Tibial nerve (tissue), 4 donors: ENCODE results near the gene DNAJB6. TPM values are rescaled to one million over a fixed set of nuclear protein-coding genes. Genes with fewer than 3 reads are reported as not detected.

Experiments used
- DNase-seq, 2 donors: peaks; one replicate each; pipeline ENCODE4 v3.0.0-alpha.2; 2019; ENCODE audit warnings: low spot score in 2 of 2
- H3K27ac ChIP-seq, 4 donors: fragments of 200-600 bp; sonication (generic) in 3 of 4; one replicate each; pipeline ENCODE4 v1.5.1; 2017 to 2019; ENCODE audit warnings: mild to moderate bottlenecking in 1 of 4
- H3K27me3 ChIP-seq, 2 donors: fragments of 200-600 bp; sonication (generic) in 1 of 2; one replicate each; pipeline versions ENCODE4 v1.5.1 to v1.6.0; 2017 to 2019
- H3K36me3 ChIP-seq, 3 donors: fragments of 200-600 bp; sonication (generic); one replicate each; pipeline ENCODE4 v1.5.1; 2018 to 2019
- H3K4me1 ChIP-seq, 4 donors: fragments of 200-600 bp; sonication (generic) in 3 of 4; one replicate each; pipeline ENCODE4 v1.5.1; 2017 to 2019
- H3K4me3 ChIP-seq, 4 donors: fragments of 200-600 bp; sonication (generic) in 3 of 4; one replicate each; pipeline ENCODE4 v1.5.1; 2017 to 2019; ENCODE audit warnings: mild to moderate bottlenecking in 1 of 4, moderate library complexity in 1 of 4
- H3K9me3 ChIP-seq, 4 donors: fragments of 200-600 bp; sonication (generic) in 3 of 4; one replicate each; pipeline ENCODE4 v1.5.1; 2017 to 2019
- EP300 ChIP-seq, 2 donors: sonication (generic); formaldehyde crosslinking; IDR thresholded peaks; one replicate each; pipeline ENCODE4 v1.6.1; 2017; ENCODE audit warnings: antibody characterized with exemption in 2 of 2, mild to moderate bottlenecking in 1 of 2
- POLR2A ChIP-seq, 2 donors: fragments of 450-650 bp; IDR thresholded peaks; one replicate each; pipeline ENCODE4 v1.6.1; 2017; ENCODE audit warnings: antibody characterized with exemption in 2 of 2, mild to moderate bottlenecking in 2 of 2, moderate library complexity in 2 of 2
- WGBS, 2 donors: methylation state at CpG; one replicate each; pipeline ENCODE4 v1.1.5; 2018; 5-methylcytosine and 5-hydroxymethylcytosine counted together
- total RNA-seq, 4 donors: library from RNA; depleted of rRNA; stranded (reverse); fragments of >200 nt; gene quantifications; one replicate each; pipeline ENCODE4 v1.1.0, GENCODE V29; 2016
- TF ChIP-seq, protein P1 (sequence below), 5 experiments: fragments of 200-600 bp in 3 of 5; fragments of 450-650 bp in 2 of 5; sonication (generic) in 3 of 5; IDR thresholded peaks; one replicate each; pipeline ENCODE4 v1.5.1; 2016 to 2019; ENCODE audit warnings: antibody characterized with exemption in 5 of 5, mild to moderate bottlenecking in 3 of 5, moderate library complexity in 2 of 5

DNAJB6 gene
- total RNA-seq, 4 donors from 2014 or later: 85.5 to 106 (median 96.9) TPM

DNA sequence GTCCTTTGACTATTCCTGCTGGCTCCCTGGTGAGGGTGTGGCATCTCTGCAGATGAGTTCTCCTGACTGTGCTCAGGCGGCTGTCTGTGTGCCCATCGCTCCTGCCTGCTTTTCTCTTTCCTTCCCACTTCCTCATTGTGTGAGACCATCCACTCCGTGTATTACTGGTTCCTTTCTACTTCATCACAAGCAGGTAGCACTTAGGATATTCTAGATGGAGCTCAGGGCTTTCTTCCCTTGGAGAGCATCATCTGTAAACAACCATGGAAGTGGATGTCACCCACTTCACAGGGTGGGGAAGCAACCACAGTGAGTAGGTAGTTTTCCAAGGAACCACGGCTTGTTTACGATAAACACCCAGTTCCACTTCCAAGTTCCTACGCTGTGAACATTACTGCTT lies 15.7 kb downstream of the DNAJB6 start:
- Histone ChIP-seq H3K9me3 (no peaks in the 10 kb centered on the region), H3K36me3 (no peaks in the 10 kb centered on the region), H3K4me1 (peaks cover 0 to 82% (median 26%) of the 10 kb centered on the region in 4 donors), H3K4me3 (no peak overlapping the region), H3K27ac (no peak overlapping the region), H3K27me3 (no peaks in the 10 kb centered on the region)
- 81 to 83% methylated on average over 6 of the region's 6 CpGs for WGBS, 2 donors
- TF ChIP-seq EP300 (IDR thresholded peaks at IDR 0.05): no peak
- no peak for DNase-seq

DNA sequence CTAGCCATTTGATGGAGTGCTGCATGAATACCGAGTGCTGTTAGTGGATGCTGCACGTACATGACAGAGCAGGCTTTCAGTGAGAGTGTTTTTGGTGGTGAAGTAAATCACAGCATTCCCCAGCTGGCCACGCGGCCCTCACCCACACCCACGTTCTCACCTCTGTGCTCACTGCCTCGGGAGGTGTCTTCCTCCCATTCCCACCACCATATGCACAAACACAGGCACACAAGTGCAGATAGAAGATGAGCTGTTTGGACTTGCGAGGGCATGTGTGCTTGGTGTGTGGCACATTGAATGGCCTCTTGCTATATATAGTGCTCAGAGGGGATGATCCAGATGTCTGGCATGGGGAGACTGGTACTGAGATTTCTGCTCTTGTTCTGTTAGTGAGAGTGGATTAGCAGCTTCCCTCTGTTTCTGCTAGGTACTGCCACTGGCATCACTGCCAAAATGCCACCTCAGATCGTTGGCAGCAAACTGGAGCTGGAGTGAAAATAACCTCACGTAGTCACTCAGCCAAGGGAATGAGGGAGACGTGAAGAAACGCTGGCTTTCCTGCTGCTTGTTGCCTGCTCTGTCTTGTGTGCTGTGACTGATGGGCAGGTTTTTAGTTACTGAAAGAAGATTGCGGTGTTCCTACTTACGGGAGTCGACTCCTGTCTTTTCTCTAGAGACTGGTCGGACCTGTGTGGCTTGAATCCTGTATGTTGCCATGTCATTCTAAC lies 19.1 kb downstream of the DNAJB6 start:
- Histone ChIP-seq H3K4me3 (no peak overlapping the region), H3K27ac (no peak overlapping the region), H3K36me3 (peaks cover 0 to 23% (median 11%) of the 10 kb centered on the region in 3 donors), H3K27me3 (no peaks in the 10 kb centered on the region), H3K9me3 (no peaks in the 10 kb centered on the region), H3K4me1 (peaks cover 0 to 65% (median 30%) of the 10 kb centered on the region in 4 donors)
- WGBS, 2 donors: 49 to 55% methylated on average over 15 of the region's 15 CpGs
- TF ChIP-seq EP300 (IDR thresholded peaks at IDR 0.05): no peak
- TF ChIP-seq, protein P1, sequence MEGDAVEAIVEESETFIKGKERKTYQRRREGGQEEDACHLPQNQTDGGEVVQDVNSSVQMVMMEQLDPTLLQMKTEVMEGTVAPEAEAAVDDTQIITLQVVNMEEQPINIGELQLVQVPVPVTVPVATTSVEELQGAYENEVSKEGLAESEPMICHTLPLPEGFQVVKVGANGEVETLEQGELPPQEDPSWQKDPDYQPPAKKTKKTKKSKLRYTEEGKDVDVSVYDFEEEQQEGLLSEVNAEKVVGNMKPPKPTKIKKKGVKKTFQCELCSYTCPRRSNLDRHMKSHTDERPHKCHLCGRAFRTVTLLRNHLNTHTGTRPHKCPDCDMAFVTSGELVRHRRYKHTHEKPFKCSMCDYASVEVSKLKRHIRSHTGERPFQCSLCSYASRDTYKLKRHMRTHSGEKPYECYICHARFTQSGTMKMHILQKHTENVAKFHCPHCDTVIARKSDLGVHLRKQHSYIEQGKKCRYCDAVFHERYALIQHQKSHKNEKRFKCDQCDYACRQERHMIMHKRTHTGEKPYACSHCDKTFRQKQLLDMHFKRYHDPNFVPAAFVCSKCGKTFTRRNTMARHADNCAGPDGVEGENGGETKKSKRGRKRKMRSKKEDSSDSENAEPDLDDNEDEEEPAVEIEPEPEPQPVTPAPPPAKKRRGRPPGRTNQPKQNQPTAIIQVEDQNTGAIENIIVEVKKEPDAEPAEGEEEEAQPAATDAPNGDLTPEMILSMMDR (IDR thresholded peaks at IDR 0.05): no peak
- no peak for TF ChIP-seq POLR2A (IDR thresholded peaks at IDR 0.05)
- no peak for DNase-seq

DNA sequence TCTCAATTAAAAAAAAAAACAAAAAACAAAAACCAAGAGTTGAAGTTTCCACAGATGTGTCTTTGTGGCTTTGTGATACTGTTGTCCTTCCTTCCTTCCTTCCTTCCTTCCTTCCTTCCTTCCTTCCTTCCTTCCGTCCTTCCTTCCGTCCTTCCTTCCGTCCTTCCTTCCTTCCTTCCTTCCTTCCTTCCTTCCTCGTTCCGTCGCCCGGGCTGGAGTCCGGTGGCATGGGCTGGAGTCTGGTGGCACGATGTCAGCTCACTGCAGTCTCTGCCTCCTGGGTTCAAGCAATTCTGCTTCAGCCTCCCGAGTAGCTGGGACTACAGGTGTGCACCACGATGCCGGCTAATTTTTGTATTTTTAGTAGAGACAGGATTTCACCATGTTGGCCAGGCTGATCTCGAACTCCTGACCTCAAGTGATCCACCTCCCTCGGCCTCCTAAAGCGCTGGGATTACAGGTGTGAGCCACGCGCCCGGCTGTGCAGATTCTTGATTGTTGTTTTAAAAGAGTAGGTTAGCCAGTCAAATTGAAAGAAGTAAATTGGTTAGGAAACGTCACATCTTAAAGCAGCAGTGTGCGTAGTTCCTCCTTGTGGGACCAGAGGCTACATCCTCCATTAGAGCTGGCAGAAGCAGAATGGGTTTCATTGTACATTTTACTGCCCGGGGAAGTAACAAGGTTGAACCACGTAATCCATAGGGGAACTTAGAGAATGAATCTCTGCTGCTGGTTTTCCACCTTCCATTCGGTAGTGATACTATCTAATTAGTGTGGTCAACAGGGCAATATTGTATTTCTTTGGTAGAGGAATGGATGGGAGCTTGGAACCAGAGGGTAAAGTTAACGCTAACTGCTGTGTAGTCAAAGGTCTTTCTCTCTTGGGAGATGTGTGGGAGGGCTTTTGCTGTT lies 20.6 kb downstream of the DNAJB6 start:
- TF ChIP-seq, protein P1 (IDR thresholded peaks at IDR 0.05): no peak
- TF ChIP-seq EP300 (IDR thresholded peaks at IDR 0.05) (no peak), POLR2A (IDR thresholded peaks at IDR 0.05) (no peak)
- no peaks in the 10 kb centered on the region for H3K27me3 ChIP-seq
- H3K4me3 ChIP-seq: no peak overlapping the region
- H3K9me3 ChIP-seq: no peaks in the 10 kb centered on the region
- no peak for DNase-seq
- peaks cover 0 to 57% (median 28%) of the 10 kb centered on the region in 4 donors for H3K4me1 ChIP-seq
- WGBS, 2 donors: 77 to 78% methylated on average over 14 to 24 of the region's 24 CpGs
- peaks cover 0 to 38% (median 11%) of the 10 kb centered on the region in 3 donors for H3K36me3 ChIP-seq
- no peak overlapping the region for H3K27ac ChIP-seq

DNA sequence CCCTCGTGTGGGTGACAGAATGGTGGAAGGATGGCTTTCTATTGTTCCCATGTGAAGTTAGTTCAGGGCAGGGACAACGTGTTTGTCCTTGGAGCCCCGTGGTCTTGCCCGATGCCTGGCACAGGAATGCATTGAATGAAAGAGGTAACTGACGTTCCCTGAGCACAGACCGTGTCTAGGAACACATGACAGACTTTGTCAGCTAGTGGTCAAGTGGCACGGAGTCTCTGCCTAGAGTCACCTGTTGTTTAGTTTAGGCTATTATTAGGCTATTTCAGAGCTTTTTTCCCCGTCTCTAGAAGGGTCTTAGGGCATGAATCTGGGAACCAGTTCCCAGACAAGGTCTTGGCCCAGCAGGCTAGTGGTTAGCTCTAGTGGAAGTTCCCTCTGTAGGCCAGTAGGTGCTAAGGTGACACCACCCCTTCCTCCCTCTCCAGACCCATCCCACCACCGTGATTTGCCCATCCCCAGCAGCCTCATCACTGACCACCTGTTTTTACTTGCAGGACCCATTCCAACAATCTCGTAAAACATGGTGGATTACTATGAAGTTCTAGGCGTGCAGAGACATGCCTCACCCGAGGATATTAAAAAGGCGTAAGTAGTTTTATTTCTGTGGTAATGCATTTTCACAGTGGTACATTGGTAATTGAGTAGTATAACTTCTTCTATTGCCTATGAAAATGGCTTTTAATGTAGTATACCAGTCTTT lies 21.4 kb downstream of the DNAJB6 start:
- no peak for TF ChIP-seq POLR2A (IDR thresholded peaks at IDR 0.05)
- no peak for TF ChIP-seq EP300 (IDR thresholded peaks at IDR 0.05)
- TF ChIP-seq, protein P1 (IDR thresholded peaks at IDR 0.05): no peak
- Histone ChIP-seq H3K4me3 (no peak overlapping the region), H3K9me3 (no peaks in the 10 kb centered on the region), H3K27me3 (no peaks in the 10 kb centered on the region), H3K27ac (no peak overlapping the region), H3K36me3 (peaks cover 0 to 46% (median 11%) of the 10 kb centered on the region in 3 donors), H3K4me1 (peaks cover 0 to 52% (median 24%) of the 10 kb centered on the region in 4 donors)
- WGBS, 2 donors: 69 to 76% methylated on average over 13 of the region's 13 CpGs
- no peak for DNase-seq

DNA sequence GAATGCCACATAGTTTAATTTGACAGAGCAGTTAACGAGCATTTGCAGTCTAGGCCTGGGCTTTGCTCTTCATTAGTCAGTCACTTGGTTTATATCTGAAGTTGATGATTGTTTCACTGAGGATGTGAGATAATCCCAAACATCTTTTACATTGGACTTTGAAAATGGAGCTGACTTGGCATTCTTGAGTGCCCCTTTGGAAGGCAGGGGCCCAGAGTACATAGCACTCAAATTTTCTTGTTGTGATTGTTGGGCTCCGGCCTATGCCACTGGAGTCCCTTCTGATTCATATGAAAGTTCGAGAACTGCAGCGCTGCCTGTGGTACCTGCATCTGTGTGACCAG lies 21.9 kb downstream of the DNAJB6 start:
- DNase-seq: no peak
- peaks cover 0 to 52% (median 23%) of the 10 kb centered on the region in 4 donors for H3K4me1 ChIP-seq

More for the DNA sequence above, 21.9 kb downstream of the DNAJB6 start:
- Histone ChIP-seq H3K9me3 (no peaks in the 10 kb centered on the region), H3K27ac (no peak overlapping the region), H3K36me3 (peaks cover 0 to 51% (median 15%) of the 10 kb centered on the region in 3 donors), H3K27me3 (no peaks in the 10 kb centered on the region), H3K4me3 (no peak overlapping the region)
- TF ChIP-seq POLR2A (IDR thresholded peaks at IDR 0.05): no peak
- no peak for TF ChIP-seq EP300 (IDR thresholded peaks at IDR 0.05)
- TF ChIP-seq, protein P1 (IDR thresholded peaks at IDR 0.05): no peak
- 73 to 79% methylated on average over 4 of the region's 4 CpGs for WGBS, 2 donors
